ENCODE data around the gene ABCC4.

The ABCC4 gene

GRCh38 chr13:95032121-95032520 is 269.1 kb downstream of the ABCC4 start (continued):
- TF ChIP-seq REST (tag by site-specific recombination; IDR thresholded peaks at IDR 0.05) (no peak), ZNF2 (tag by site-specific recombination; IDR thresholded peaks at IDR 0.05) (no peak), ZNF324 (tag by site-specific recombination; IDR thresholded peaks at IDR 0.05) (no peak), ZNF214 (tag by site-specific recombination; IDR thresholded peaks at IDR 0.05; ENCODE audit: borderline replicate concordance) (no peak), ZNF223 (tag by site-specific recombination; IDR thresholded peaks at IDR 0.05) (no peak), ZBTB21 (tag by site-specific recombination; IDR thresholded peaks at IDR 0.05) (no peak)
- TF ChIP-seq, protein P1, sequence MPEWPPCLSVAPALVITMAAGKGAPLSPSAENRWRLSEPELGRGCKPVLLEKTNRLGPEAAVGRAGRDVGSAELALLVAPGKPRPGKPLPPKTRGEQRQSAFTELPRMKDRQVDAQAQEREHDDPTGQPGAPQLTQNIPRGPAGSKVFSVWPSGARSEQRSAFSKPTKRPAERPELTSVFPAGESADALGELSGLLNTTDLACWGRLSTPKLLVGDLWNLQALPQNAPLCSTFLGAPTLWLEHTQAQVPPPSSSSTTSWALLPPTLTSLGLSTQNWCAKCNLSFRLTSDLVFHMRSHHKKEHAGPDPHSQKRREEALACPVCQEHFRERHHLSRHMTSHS (tag by site-specific recombination; IDR thresholded peaks at IDR 0.05), result no peak

GRCh38 chr13:95030821-95031343 is 270.4 kb downstream of the ABCC4 start:
- Histone ChIP-seq H3K27ac (ENCODE audit: extremely low read depth, low read depth, low read length) (no peak overlapping the region), H3K4me3 (ENCODE audit: low read depth, low read length) (no peak overlapping the region), H3K4me1 (ENCODE audit: control insufficient read depth, insufficient read depth, low read length) (no peaks in the 10 kb centered on the region), H3K9me3 (ENCODE audit: control insufficient read depth, insufficient read depth, low read depth, low read length) (no peaks in the 10 kb centered on the region), H3K36me3 (ENCODE audit: control insufficient read depth in 2 of 2, insufficient read depth in 1 of 2, low read length in 2 of 2) (peaks cover 0 to 4% of the 10 kb centered on the region in 2 experiments; a peak in 2 of 3 replicates)
- TF ChIP-seq ZNF221 (tag by site-specific recombination; IDR thresholded peaks at IDR 0.05; ENCODE audit: borderline replicate concordance), result no peak
- no peak for TF ChIP-seq SETDB1 (IDR thresholded peaks at IDR 0.05; ENCODE audit: insufficient read length, low read length)
- no peak for TF ChIP-seq SP7 (tag by site-specific recombination; IDR thresholded peaks at IDR 0.05)
- TF ChIP-seq ZNF416 (tag by site-specific recombination; IDR thresholded peaks at IDR 0.05), result no peak
- TF ChIP-seq TSHZ1 (tag by site-specific recombination; IDR thresholded peaks at IDR 0.05; ENCODE audit: borderline replicate concordance), result no peak
- CTCF ChIA-PET, result no interaction called here
- POLR2A ChIA-PET, result no interaction called here

GRCh38 chr13:95027638-95028037 is 273.6 kb downstream of the ABCC4 start:
- Histone ChIP-seq H3K9me3 (ENCODE audit: control insufficient read depth, insufficient read depth, low read depth, low read length) (no peaks in the 10 kb centered on the region), H3K27ac (ENCODE audit: extremely low read depth, low read depth, low read length) (no peak overlapping the region), H3K36me3 (ENCODE audit: control insufficient read depth in 2 of 2, insufficient read depth in 1 of 2, low read length in 2 of 2) (no peaks in the 10 kb centered on the region), H3K4me1 (ENCODE audit: control insufficient read depth, insufficient read depth, low read length) (no peaks in the 10 kb centered on the region), H3K4me3 (ENCODE audit: low read depth, low read length) (no peak overlapping the region)
- ChIA-PET POLR2A (no interaction called here), CTCF (no interaction called here)
- no peak for TF ChIP-seq SP3 (tag by site-specific recombination; IDR thresholded peaks at IDR 0.05)
- no peak for TF ChIP-seq PATZ1 (tag by site-specific recombination; IDR thresholded peaks at IDR 0.05)
- TF ChIP-seq ZFHX2 (tag by site-specific recombination; conservative IDR thresholded peaks at IDR 0.05), result no peak
- TF ChIP-seq MZF1 (tag by site-specific recombination; IDR thresholded peaks at IDR 0.05; ENCODE audit: borderline replicate concordance), result no peak
- no peak for TF ChIP-seq ZNF132 (tag by site-specific recombination; IDR thresholded peaks at IDR 0.05; ENCODE audit: borderline replicate concordance)
- TF ChIP-seq ZIC2 (tag by site-specific recombination; IDR thresholded peaks at IDR 0.05), result no peak
- TF ChIP-seq, protein P2, sequence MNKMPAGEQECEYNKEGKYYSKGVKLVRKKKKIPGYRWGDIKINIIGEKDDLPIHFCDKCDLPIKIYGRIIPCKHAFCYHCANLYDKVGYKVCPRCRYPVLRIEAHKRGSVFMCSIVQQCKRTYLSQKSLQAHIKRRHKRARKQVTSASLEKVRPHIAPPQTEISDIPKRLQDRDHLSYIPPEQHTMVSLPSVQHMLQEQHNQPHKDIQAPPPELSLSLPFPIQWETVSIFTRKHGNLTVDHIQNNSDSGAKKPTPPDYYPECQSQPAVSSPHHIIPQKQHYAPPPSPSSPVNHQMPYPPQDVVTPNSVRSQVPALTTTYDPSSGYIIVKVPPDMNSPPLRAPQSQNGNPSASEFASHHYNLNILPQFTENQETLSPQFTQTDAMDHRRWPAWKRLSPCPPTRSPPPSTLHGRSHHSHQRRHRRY (tag by site-specific recombination; IDR thresholded peaks at IDR 0.05), result no peak
- TF ChIP-seq FEZF1 (tag by site-specific recombination; IDR thresholded peaks at IDR 0.05), result no peak
- no peak for TF ChIP-seq ZBTB8A (tag by site-specific recombination; IDR thresholded peaks at IDR 0.05)
- TF ChIP-seq SP2 (tag by site-specific recombination; IDR thresholded peaks at IDR 0.05), result no peak
- no peak for TF ChIP-seq ZSCAN30 (tag by site-specific recombination; IDR thresholded peaks at IDR 0.05)
